ENCODE results near the gene HOXB4. TPM values are rescaled to one million over a fixed set of nuclear protein-coding genes. Genes with fewer than 3 reads are reported as not detected.

The HOXB4 gene
- total and polyA plus RNA-seq, 2 donors (not counting 1 experiment from before 2014, with no cell fraction given), result 3.8 to 8.9 TPM

- no peak for TF ChIP-seq EZH2 (IDR thresholded peaks at IDR 0.05; ENCODE audit: low read length, missing control alignments)
- TF ChIP-seq, protein P1, sequence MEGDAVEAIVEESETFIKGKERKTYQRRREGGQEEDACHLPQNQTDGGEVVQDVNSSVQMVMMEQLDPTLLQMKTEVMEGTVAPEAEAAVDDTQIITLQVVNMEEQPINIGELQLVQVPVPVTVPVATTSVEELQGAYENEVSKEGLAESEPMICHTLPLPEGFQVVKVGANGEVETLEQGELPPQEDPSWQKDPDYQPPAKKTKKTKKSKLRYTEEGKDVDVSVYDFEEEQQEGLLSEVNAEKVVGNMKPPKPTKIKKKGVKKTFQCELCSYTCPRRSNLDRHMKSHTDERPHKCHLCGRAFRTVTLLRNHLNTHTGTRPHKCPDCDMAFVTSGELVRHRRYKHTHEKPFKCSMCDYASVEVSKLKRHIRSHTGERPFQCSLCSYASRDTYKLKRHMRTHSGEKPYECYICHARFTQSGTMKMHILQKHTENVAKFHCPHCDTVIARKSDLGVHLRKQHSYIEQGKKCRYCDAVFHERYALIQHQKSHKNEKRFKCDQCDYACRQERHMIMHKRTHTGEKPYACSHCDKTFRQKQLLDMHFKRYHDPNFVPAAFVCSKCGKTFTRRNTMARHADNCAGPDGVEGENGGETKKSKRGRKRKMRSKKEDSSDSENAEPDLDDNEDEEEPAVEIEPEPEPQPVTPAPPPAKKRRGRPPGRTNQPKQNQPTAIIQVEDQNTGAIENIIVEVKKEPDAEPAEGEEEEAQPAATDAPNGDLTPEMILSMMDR (conservative IDR thresholded peaks at IDR 0.05 in 1 of 2, IDR thresholded peaks at IDR 0.05 in 1 of 2; ENCODE audit: low read depth in 1 of 2, low read length in 2 of 2), result no peak
- H3K4me3 ChIP-seq (replicated peaks in 1 of 4; ENCODE audit: control extremely low read depth in 1 of 4, insufficient read depth in 1 of 4, low read depth in 3 of 4, low read length in 4 of 4), result peak overlapping the region; percentile 42 to 98 (median 56)
These were observed 15.2 kb downstream of the HOXB4 start for GRCh38 chr17:48562934-48563333.

GRCh38 chr17:48561884-48562810 is 16.0 kb downstream of the HOXB4 start:
- no peak overlapping the region for H3K9ac ChIP-seq (ENCODE audit: insufficient read depth, low read length)
- TF ChIP-seq, protein P1 (conservative IDR thresholded peaks at IDR 0.05 in 1 of 2, IDR thresholded peaks at IDR 0.05 in 1 of 2; ENCODE audit: low read depth in 1 of 2, low read length in 2 of 2), result peak; percentile 26 to 64
- TF ChIP-seq EZH2 (IDR thresholded peaks at IDR 0.05; ENCODE audit: low read length, missing control alignments), result no peak
- no peaks in the 10 kb centered on the region for H3K27me3 ChIP-seq (ENCODE audit: control insufficient read depth, insufficient read depth, low read length)
- DNase-seq (ENCODE audit: low read depth in 2 of 2), result peak in 1 of 2 donors; percentile 58
- peaks cover 99% of the 10 kb centered on the region for H3K79me2 ChIP-seq (ENCODE audit: control insufficient read depth, insufficient read depth, low read length)
- H2AFZ ChIP-seq (ENCODE audit: low read length), result no peak overlapping the region
- H4K20me1 ChIP-seq (ENCODE audit: control insufficient read depth, extremely low read depth, insufficient read depth, low read length), result no peaks in the 10 kb centered on the region
- H3K4me2 ChIP-seq (ENCODE audit: extremely low read depth, insufficient read depth, low read length), result peak overlapping the region; percentile 60
- no peaks in the 10 kb centered on the region for H3K9me3 ChIP-seq (ENCODE audit: control insufficient read depth, insufficient read depth, low read depth, low read length)
- H3K36me3 ChIP-seq (ENCODE audit: control insufficient read depth, insufficient read depth, low read length), result peaks cover 14% of the 10 kb centered on the region
- H3K4me3 ChIP-seq (replicated peaks in 1 of 4; ENCODE audit: control extremely low read depth in 1 of 4, insufficient read depth in 1 of 4, low read depth in 3 of 4, low read length in 4 of 4), result peak overlapping the region; percentile 42 to 98 (median 56)
- H3K27ac ChIP-seq (ENCODE audit: insufficient read depth, low read length), result peak overlapping the region; percentile 57
- peaks cover 64% of the 10 kb centered on the region for H3K4me1 ChIP-seq (ENCODE audit: control insufficient read depth, extremely low read depth, insufficient read depth, low read length)

More at GRCh38 chr17:48562934-48563333, 15.2 kb downstream of the HOXB4 start:
- H4K20me1 ChIP-seq (ENCODE audit: control insufficient read depth, extremely low read depth, insufficient read depth, low read length), result no peaks in the 10 kb centered on the region
- H3K4me2 ChIP-seq (ENCODE audit: extremely low read depth, insufficient read depth, low read length), result peak overlapping the region; percentile 60
- H3K27me3 ChIP-seq (ENCODE audit: control insufficient read depth, insufficient read depth, low read length), result no peaks in the 10 kb centered on the region
- H3K36me3 ChIP-seq (ENCODE audit: control insufficient read depth, insufficient read depth, low read length), result peaks cover 16% of the 10 kb centered on the region
- H3K4me1 ChIP-seq (ENCODE audit: control insufficient read depth, extremely low read depth, insufficient read depth, low read length), result peaks cover 63% of the 10 kb centered on the region
- H2AFZ ChIP-seq (ENCODE audit: low read length), result no peak overlapping the region
- no peak for DNase-seq (ENCODE audit: low read depth in 2 of 2)
- H3K9ac ChIP-seq (ENCODE audit: insufficient read depth, low read length), result no peak overlapping the region
- peak overlapping the region; percentile 1 for H3K27ac ChIP-seq (ENCODE audit: insufficient read depth, low read length)
- peaks cover 99% of the 10 kb centered on the region for H3K79me2 ChIP-seq (ENCODE audit: control insufficient read depth, insufficient read depth, low read length)
- no peaks in the 10 kb centered on the region for H3K9me3 ChIP-seq (ENCODE audit: control insufficient read depth, insufficient read depth, low read depth, low read length)
